ENCODE results near the gene SCUBE1.

The SCUBE1 gene

GRCh38 chr22:43296276-43296902, 46.8 kb downstream of the SCUBE1 start:
- TF ChIP-seq, protein P1, sequence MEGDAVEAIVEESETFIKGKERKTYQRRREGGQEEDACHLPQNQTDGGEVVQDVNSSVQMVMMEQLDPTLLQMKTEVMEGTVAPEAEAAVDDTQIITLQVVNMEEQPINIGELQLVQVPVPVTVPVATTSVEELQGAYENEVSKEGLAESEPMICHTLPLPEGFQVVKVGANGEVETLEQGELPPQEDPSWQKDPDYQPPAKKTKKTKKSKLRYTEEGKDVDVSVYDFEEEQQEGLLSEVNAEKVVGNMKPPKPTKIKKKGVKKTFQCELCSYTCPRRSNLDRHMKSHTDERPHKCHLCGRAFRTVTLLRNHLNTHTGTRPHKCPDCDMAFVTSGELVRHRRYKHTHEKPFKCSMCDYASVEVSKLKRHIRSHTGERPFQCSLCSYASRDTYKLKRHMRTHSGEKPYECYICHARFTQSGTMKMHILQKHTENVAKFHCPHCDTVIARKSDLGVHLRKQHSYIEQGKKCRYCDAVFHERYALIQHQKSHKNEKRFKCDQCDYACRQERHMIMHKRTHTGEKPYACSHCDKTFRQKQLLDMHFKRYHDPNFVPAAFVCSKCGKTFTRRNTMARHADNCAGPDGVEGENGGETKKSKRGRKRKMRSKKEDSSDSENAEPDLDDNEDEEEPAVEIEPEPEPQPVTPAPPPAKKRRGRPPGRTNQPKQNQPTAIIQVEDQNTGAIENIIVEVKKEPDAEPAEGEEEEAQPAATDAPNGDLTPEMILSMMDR (IDR thresholded peaks at IDR 0.05) = no peak
- no peak for DNase-seq (ENCODE audit: low spot score)
- Histone ChIP-seq H3K27ac (no peak overlapping the region), H3K4me3 (no peak overlapping the region)

GRCh38 chr22:43295660-43296059, 47.5 kb downstream of the SCUBE1 start:
- no peak overlapping the region for H3K27ac ChIP-seq
- DNase-seq (ENCODE audit: low spot score) = no peak
- TF ChIP-seq, protein P1 (IDR thresholded peaks at IDR 0.05) = no peak

GRCh38 chr22:43295173-43295572, 48.0 kb downstream of the SCUBE1 start:
- no peak for DNase-seq (ENCODE audit: low spot score)
- Histone ChIP-seq H3K27ac (no peak overlapping the region), H3K4me3 (no peak overlapping the region)
- TF ChIP-seq, protein P1 (IDR thresholded peaks at IDR 0.05) = no peak

More at GRCh38 chr22:43295660-43296059, 47.5 kb downstream of the SCUBE1 start:
- no peak overlapping the region for H3K4me3 ChIP-seq

DNA sequence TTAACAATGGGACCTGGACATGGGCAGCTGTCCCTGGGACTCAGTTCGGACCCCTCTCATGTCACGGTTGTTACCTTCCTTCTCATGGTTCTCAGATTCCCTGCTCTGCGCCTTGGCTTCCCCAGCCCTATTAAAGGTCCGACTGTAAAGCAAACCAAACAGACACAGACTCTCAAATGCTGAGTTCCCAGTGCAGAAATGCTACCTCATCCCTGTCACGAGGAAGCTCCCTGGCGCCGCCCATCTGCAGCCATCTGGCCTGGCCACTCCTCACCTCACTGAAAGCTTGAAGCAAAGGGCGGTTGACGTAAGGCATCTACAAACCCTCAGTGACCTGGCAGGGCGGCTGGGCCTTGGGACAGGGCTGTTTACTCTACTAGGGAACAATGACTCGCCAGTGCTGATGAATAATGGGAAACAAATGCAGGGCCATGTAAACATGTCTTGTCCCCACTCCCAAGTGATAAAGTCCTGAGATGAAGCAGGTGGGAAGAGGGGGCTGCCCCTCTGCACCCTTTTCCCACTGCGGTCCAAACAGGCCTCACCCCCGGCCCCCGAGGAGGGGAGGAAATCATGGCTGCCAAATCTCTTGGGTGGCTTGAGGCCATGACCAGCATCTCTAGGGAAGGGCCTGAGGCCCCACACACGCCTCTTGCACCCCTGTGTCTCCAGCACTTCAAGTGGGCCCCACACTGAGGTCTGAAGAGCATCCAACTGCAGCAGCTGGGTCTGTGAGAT, 49.3 kb downstream of the SCUBE1 start:
- no peak overlapping the region for H3K27ac ChIP-seq
- no peak for DNase-seq (ENCODE audit: low spot score)
- TF ChIP-seq, protein P1 (IDR thresholded peaks at IDR 0.05) = no peak
- H3K4me3 ChIP-seq = no peak overlapping the region

DNA sequence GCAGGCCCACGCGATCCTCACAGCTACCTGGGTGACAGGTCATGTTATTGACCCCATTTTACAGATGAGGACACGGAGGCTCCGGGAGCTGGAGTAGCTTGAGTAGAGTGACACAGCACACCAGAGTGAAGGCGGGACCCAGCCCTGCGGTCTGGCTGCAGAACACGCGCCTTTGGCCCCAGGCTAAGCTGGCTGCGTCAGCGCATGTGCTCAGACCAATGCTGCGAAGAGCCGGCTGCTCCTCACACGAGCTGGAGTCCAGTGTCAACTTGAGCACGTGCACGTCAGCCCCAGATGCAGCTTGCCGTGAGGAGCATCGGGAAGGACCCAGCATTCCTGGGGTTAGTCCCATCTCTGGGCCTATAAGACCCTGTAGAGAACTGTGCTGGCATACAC, 49.9 kb downstream of the SCUBE1 start:
- no peak for DNase-seq (ENCODE audit: low spot score)
- Histone ChIP-seq H3K4me3 (no peak overlapping the region), H3K27ac (no peak overlapping the region)
- TF ChIP-seq, protein P1 (IDR thresholded peaks at IDR 0.05) = no peak

DNA sequence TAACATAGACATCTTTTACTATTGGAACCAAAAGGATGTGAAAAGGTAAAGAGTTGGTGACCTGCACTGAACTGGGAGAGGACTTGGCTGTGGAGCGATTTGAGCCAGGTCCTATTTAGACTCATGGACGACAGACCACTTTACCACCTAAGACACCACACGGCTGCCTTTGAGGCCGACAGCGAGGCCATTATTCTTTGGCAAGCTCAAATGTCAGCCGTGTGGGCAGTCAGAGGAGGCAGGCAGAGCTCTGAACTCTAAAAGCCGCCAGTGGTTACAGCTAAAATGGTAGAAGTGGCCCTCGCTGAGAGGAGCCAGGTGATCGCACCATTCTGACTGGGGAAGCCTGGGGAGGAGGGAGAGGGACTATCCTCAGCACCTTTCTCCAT, 50.5 kb downstream of the SCUBE1 start:
- Histone ChIP-seq H3K27ac (no peak overlapping the region), H3K4me3 (no peak overlapping the region)
- no peak for DNase-seq (ENCODE audit: low spot score)
- TF ChIP-seq, protein P1 (IDR thresholded peaks at IDR 0.05) = no peak

- H3K27ac ChIP-seq = no peak overlapping the region
- no peak overlapping the region for H3K4me3 ChIP-seq
- TF ChIP-seq, protein P1 (IDR thresholded peaks at IDR 0.05) = no peak
- no peak for DNase-seq (ENCODE audit: low spot score)
Observed at GRCh38 chr22:43291381-43291780, 51.8 kb downstream of the SCUBE1 start.

Measured in coronary artery (tissue), 2 donors.